ENCODE measurements around the gene ACTN1.

Gene ACTN1

GRCh38 chr14:68888883-68889282 is 90.2 kb downstream of the ACTN1 start:
- no peak for DNase-seq (ENCODE audit: low read depth)
- TF ChIP-seq CTCF (conservative IDR thresholded peaks at IDR 0.05; ENCODE audit: control insufficient read depth, insufficient read depth, low read depth, low read length) = no peak
- no peak overlapping the region for H3K4me3 ChIP-seq (ENCODE audit: control insufficient read depth, low read depth, low read length)

- TF ChIP-seq CTCF (conservative IDR thresholded peaks at IDR 0.05; ENCODE audit: control insufficient read depth, insufficient read depth, low read depth, low read length) = no peak
- H3K4me3 ChIP-seq (ENCODE audit: control insufficient read depth, low read depth, low read length) = no peak overlapping the region
- no peak for DNase-seq (ENCODE audit: low read depth)
Measured at GRCh38 chr14:68888025-68888850, 90.9 kb downstream of the ACTN1 start.

GRCh38 chr14:68886109-68886434 is 93.0 kb downstream of the ACTN1 start:
- TF ChIP-seq CTCF (conservative IDR thresholded peaks at IDR 0.05; ENCODE audit: control insufficient read depth, insufficient read depth, low read depth, low read length) = no peak
- no peak overlapping the region for H3K4me3 ChIP-seq (ENCODE audit: control insufficient read depth, low read depth, low read length)
- no peak for DNase-seq (ENCODE audit: low read depth)

GRCh38 chr14:68885226-68886108 is 93.6 kb downstream of the ACTN1 start:
- no peak for TF ChIP-seq CTCF (conservative IDR thresholded peaks at IDR 0.05; ENCODE audit: control insufficient read depth, insufficient read depth, low read depth, low read length)
- DNase-seq (ENCODE audit: low read depth) = no peak
- H3K4me3 ChIP-seq (ENCODE audit: control insufficient read depth, low read depth, low read length) = no peak overlapping the region

GRCh38 chr14:68884031-68885030 is 94.8 kb downstream of the ACTN1 start:
- DNase-seq (ENCODE audit: low read depth) = peak; percentile 97
- H3K4me3 ChIP-seq (ENCODE audit: control insufficient read depth, low read depth, low read length) = no peak overlapping the region
- TF ChIP-seq CTCF (conservative IDR thresholded peaks at IDR 0.05; ENCODE audit: control insufficient read depth, insufficient read depth, low read depth, low read length) = no peak

GRCh38 chr14:68882235-68882634 is 96.9 kb downstream of the ACTN1 start:
- no peak for TF ChIP-seq CTCF (conservative IDR thresholded peaks at IDR 0.05; ENCODE audit: control insufficient read depth, insufficient read depth, low read depth, low read length)
- no peak overlapping the region for H3K4me3 ChIP-seq (ENCODE audit: control insufficient read depth, low read depth, low read length)
- no peak for DNase-seq (ENCODE audit: low read depth)

Data from fibroblast of mammary gland (primary cell).